8988T (cell line): ENCODE measurements around the gene CHMP6.

Source experiments
- DNase-seq: peaks from one replicate; pipeline ENCODE4 v3.0.0; 2011

The CHMP6 gene

DNA sequence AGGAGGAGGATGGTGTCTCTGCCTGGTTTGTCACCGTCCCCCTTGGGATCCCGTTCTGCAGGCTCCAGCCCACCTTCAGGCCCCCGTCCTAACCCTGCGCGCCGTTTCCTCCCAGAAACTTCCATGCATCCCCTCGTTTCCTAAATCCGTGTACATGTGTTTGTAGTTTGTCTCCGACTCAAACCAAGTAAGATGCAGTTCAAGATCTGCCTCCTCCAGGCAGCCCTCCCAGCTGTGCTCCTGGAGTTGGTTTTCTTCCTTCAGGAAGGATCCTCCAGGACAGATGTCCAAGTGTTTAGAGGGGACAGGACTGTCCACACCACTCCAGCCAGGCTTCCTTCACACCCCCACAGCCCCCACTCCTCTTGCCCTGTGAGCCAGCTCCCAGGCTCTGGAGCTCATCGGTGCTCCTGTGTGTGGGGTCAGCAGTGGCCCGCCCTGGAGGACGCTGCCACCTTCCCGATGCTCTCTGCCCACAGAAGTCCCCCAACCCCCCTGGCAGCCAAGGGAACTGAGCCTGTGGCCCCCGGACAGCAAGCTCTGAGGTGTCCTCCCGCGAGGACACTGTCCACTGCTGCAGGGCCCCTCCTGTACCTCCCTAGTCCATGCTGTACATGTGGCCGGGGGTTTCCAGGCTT lies 54.6 kb downstream of the CHMP6 start:
- no peak for DNase-seq

DNA sequence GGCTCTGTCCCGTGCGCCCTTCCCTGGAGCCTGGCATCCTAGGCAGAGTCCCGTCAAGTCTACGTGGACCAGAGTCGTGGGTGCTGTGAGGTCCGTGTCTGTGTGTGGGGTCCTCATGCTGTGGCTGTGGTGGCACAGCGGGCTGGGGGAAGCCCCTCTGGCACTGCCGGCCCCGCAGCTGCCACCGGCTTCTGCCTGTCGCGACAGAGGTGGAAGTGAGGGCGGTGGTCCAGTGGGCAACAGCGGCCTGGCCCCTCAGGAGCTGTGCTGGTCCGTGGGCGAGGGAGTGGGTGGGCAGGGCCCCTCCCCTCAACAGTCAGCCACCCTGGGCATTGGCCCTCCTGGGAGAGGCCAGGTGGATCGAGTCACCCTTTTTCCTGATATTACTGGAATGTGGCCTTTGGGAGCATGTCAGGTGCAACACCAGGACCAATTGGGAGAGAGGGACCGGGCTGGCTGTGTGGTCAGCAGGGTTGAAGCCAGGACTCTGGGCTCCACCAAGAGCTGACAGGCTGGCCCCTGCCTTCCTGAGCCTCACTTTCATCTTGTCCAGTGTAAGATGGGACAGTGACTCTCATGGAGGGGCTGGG lies 55.2 kb downstream of the CHMP6 start:
- no peak for DNase-seq

DNA sequence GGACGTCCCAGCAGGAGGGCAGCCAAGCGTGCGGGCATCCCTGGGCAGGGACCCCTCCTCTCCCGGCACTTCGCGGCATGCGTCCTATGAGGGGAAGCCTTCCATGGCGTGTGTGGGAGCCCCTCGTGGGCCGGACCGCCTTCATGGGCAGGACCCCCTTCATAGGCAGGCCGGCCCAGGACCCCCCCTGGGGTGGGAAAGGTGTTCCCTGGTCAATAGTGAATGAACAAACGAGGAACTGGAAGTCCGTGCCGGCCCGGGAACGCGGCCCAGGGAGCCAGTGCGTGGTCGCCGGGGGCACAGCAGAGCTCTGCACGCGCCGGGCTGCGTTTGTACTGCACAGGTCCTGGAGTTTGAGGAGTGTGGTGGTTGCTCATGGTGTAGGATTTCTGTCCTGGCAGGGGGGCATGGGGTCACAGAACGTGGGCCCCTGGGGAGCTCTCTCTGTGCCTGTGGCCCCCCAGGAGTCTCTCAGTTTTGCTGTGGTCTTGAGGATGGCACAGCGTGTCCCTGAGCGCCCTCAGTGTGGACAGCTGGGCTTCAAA lies 57.3 kb downstream of the CHMP6 start:
- no peak for DNase-seq

DNA sequence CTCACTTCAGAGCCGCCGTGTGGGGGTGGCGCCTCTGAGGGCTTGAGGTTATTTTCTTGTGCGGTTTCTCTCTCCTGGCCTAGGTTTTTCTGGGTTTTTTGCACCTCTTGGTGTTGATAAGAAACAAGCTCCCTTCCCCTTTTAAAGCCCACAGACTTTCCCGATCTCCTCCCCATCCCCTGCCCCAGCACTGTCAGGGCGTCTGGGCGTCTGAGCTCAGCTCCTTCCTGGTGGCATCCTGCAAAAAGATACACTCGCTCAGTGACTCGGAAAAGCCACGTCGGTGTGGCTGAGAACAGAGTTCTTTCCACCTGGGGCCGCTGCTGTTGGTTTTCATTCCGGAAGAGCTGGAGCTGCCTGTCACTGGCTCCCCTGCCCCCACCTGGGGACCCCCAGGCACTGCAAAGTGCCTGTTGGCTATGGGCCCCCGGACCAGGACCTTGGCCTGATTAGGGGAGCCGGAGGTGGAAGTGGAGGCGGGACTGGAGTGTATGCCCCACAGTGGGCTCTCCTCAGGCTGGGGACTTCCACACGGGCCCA lies 57.8 kb downstream of the CHMP6 start:
- no peak for DNase-seq
